A673 (cell line): ENCODE results near the gene UTP20. TPM values are rescaled to one million over a fixed set of nuclear protein-coding genes. Genes with fewer than 3 reads are reported as not detected.

Source experiments
- BruUV-seq: library from RNA; stranded (reverse); fragments of 400-500 nt; replicated peaks from 2 replicates; lab custom pipeline; 2021; lab: Mats Ljungman, UMichigan
- CTCF ChIA-PET: fragments of 300-600 bp; sonication (Branson Sonifier 250); formaldehyde crosslinking; loops from one replicate; lab custom pipeline; 2022; ENCODE audit warnings: antibody characterized with exemption; lab: Charles Lee
- POLR2A ChIA-PET: fragments of 300-600 bp; sonication (Branson Sonifier 250); formaldehyde crosslinking; loops from one replicate; lab custom pipeline; 2022; ENCODE audit warnings: antibody characterized with exemption; ENCODE audit not compliant: low non-redundant PET; lab: Charles Lee
- DNase-seq: peaks from one replicate; pipeline ENCODE4 v3.0.0-alpha.2; 2015; ENCODE audit warnings: low spot score
- H3K27ac ChIP-seq: fragments of 200-600 bp; sonication (generic); 2 replicates; pipeline ENCODE4 v1.5.1; 2016; ENCODE audit warnings: mixed run types, low read depth, mild to moderate bottlenecking, mixed read lengths, antibody characterized with exemption, low read length; ENCODE audit not compliant: poor library complexity, severe bottlenecking
- H3K27me3 ChIP-seq: fragments of 200-600 bp; sonication (generic); replicated peaks from 2 replicates; pipeline ENCODE4 v1.6.1; 2017; ENCODE audit warnings: mixed run types, low read depth, mild to moderate bottlenecking, mixed read lengths, antibody characterized with exemption, low read length; ENCODE audit not compliant: insufficient read depth, poor library complexity
- H3K36me3 ChIP-seq: fragments of 200-600 bp; sonication (generic); 2 replicates; pipeline ENCODE4 v1.6.1; 2016; ENCODE audit warnings: mixed run types, mild to moderate bottlenecking, mixed read lengths, antibody characterized with exemption, low read length; ENCODE audit not compliant: insufficient read depth, poor library complexity, severe bottlenecking
- H3K4me1 ChIP-seq: fragments of 200-600 bp; sonication (generic); 2 replicates; pipeline ENCODE4 v1.6.1; 2017; ENCODE audit warnings: mixed run types, mild to moderate bottlenecking, mixed read lengths, antibody characterized with exemption, low read length; ENCODE audit not compliant: insufficient read depth, poor library complexity, severe bottlenecking
- H3K4me3 ChIP-seq: fragments of 200-600 bp; sonication (generic); 2 replicates; pipeline ENCODE4 v1.5.1; 2016; ENCODE audit warnings: low read depth, mixed run types, mild to moderate bottlenecking, mixed read lengths, low read length; ENCODE audit not compliant: poor library complexity, severe bottlenecking
- H3K9me3 ChIP-seq: fragments of 200-600 bp; sonication (generic); 2 replicates; pipeline ENCODE4 v1.6.1; 2016; ENCODE audit warnings: mixed run types, low read depth, mild to moderate bottlenecking, mixed read lengths, antibody characterized with exemption, low read length; ENCODE audit not compliant: poor library complexity, severe bottlenecking
- EZH2 ChIP-seq: fragments of 200-600 bp; sonication (generic); IDR thresholded peaks from 2 replicates; pipeline ENCODE4 v1.6.1; 2017; ENCODE audit warnings: borderline replicate concordance, low read depth, mild to moderate bottlenecking, mixed read lengths, antibody characterized with exemption, low read length; ENCODE audit not compliant: poor library complexity, severe bottlenecking
- intact Hi-C: fragments of 100-400 bp; cut with micrococcal nuclease; formaldehyde crosslinking; loops from one replicate; pipeline ENCODE4 v1.10.0; 2022; ENCODE audit not compliant: unreplicated experiment
- total RNA-seq: library from RNA; stranded (reverse); gene quantifications from 2 replicates; pipeline ENCODE4 v1.2.3, GENCODE V29; 2021
- TF ChIP-seq, protein P1 (sequence below): fragments of 300-800, 200-600 bp; sonication (generic); conservative IDR thresholded peaks from 2 replicates; pipeline ENCODE4 v1.5.1; 2017; ENCODE audit warnings: low read depth, mild to moderate bottlenecking, antibody characterized with exemption, low read length, moderate library complexity, mixed read lengths

The UTP20 gene
- total RNA-seq, 1 experiment from 2014 or later = 53.5 TPM

DNA sequence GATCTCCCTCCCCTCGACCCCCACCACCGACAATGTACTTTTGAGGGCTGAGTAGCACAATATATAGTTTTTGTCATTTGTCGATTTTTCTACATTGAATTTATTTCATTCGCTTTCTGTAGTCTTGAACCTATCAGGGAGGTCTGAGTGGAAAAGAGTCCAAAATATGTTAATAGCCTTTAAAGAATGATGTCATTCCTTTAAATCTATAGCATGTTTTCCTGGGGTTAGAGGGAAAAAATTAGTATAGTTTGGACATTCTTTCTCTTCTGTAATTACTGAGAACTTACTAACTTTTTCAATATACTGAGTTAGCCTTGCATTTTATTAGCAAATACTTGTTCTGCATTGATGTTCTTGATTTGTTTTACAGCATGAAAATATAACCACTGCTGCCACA lies 71.8 kb downstream of the UTP20 start:
- Histone ChIP-seq H3K27ac (no peak overlapping the region), H3K36me3 (peaks cover 52% of the 10 kb centered on the region), H3K4me3 (no peak overlapping the region), H3K27me3 (no peaks in the 10 kb centered on the region), H3K9me3 (peaks cover 6% of the 10 kb centered on the region), H3K4me1 (no peaks in the 10 kb centered on the region)
- DNase-seq = no peak
- BruUV-seq = no TSS peak
- TF ChIP-seq, protein P1, sequence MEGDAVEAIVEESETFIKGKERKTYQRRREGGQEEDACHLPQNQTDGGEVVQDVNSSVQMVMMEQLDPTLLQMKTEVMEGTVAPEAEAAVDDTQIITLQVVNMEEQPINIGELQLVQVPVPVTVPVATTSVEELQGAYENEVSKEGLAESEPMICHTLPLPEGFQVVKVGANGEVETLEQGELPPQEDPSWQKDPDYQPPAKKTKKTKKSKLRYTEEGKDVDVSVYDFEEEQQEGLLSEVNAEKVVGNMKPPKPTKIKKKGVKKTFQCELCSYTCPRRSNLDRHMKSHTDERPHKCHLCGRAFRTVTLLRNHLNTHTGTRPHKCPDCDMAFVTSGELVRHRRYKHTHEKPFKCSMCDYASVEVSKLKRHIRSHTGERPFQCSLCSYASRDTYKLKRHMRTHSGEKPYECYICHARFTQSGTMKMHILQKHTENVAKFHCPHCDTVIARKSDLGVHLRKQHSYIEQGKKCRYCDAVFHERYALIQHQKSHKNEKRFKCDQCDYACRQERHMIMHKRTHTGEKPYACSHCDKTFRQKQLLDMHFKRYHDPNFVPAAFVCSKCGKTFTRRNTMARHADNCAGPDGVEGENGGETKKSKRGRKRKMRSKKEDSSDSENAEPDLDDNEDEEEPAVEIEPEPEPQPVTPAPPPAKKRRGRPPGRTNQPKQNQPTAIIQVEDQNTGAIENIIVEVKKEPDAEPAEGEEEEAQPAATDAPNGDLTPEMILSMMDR = no peak
- no peak for TF ChIP-seq EZH2
- ChIA-PET CTCF (no interaction called here), POLR2A (no interaction called here)
- intact Hi-C loops = no loop called here

DNA sequence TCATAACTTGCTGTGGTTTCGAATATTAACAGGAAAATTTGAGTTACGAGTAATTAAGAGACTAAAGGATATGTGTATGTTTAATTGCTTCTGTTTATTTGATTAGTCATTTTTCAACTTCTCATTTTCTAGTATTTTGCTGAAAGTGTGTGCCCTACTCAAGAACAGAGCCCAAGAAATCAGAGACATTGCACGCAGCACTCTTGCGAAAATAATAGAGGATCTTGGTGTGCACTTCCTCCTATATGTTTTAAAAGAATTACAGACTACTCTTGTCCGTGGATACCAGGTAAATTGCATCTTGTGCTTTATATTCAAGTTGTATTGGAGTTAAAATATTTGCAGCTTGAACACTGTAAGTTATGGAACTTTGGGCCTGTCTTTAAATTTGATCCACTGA lies 76.9 kb downstream of the UTP20 start:
- intact Hi-C loops = no loop called here
- Histone ChIP-seq H3K27me3 (no peaks in the 10 kb centered on the region), H3K4me1 (no peaks in the 10 kb centered on the region), H3K9me3 (no peaks in the 10 kb centered on the region), H3K36me3 (peaks cover 23% of the 10 kb centered on the region), H3K4me3 (no peak overlapping the region), H3K27ac (no peak overlapping the region)
- TF ChIP-seq, protein P1 = no peak
- no peak for TF ChIP-seq EZH2
- ChIA-PET CTCF (no interaction called here), POLR2A (no interaction called here)
- no TSS peak for BruUV-seq
- DNase-seq = no peak

DNA sequence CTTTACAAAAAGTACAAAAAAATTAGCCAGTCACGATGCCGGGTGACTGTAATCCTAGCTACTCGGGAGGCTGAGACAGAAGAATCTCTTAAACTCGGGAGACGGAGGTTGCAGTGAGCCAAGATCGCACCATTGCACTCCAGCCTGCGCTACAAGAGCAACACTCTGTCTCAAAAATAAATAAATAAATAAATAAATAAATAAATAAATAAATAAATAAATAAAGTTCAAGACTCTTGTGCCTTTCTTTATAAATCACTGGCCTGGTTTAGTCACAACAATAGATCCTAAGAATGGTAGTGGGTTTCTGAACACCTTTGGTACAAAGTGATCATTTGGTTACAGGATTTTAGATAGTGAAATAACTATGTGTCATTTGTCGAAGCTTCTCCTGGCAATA lies 81.5 kb downstream of the UTP20 start:
- no peaks in the 10 kb centered on the region for H3K27me3 ChIP-seq
- DNase-seq = no peak
- H3K36me3 ChIP-seq = peaks cover 24% of the 10 kb centered on the region
- H3K9me3 ChIP-seq = no peaks in the 10 kb centered on the region
- intact Hi-C loops = no loop called here
- no peak overlapping the region for H3K4me3 ChIP-seq
- ChIA-PET CTCF (no interaction called here), POLR2A (interaction anchor here (0.6 kb wide), 1 partner anchor 63 kb away, joined by 5 read pairs; no protein-coding TSS in a partner anchor)
- no TSS peak for BruUV-seq
- H3K4me1 ChIP-seq = peaks cover 10% of the 10 kb centered on the region
- no peak overlapping the region for H3K27ac ChIP-seq
- TF ChIP-seq, protein P1 = no peak
- no peak for TF ChIP-seq EZH2
